Adrenal gland (tissue), 12 donors: ENCODE data around the gene ZNHIT3. TPM values are rescaled to one million over a fixed set of nuclear protein-coding genes. Genes with fewer than 3 reads are reported as not detected.

Experiments
- DNase-seq, 7 donors: peaks; one replicate each; pipeline ENCODE4 v3.0.0-alpha.2; 2019 to 2020
- H3K27ac ChIP-seq, 5 donors: fragments of 200-600 bp; sonication (generic) in 4 of 5; 1 replicate in 3 of 5; 2 replicates in 2 of 5; pipeline versions ENCODE4 v1.5.1 to v1.8.0; 2016 to 2020; ENCODE audit warnings: mild to moderate bottlenecking in 1 of 5
- H3K27me3 ChIP-seq: fragments of 200-600 bp; 2 replicates; pipeline ENCODE4 v1.8.0; 2021
- H3K36me3 ChIP-seq, 2 donors: fragments of 200-600 bp; replicated peaks in 1 of 2; 1 replicate in 1 of 2; 2 replicates in 1 of 2; pipeline versions ENCODE4 v1.5.1 to v1.8.0; 2018 to 2022
- H3K4me1 ChIP-seq, 2 donors: fragments of 200-600 bp; replicated peaks in 1 of 2; 1 replicate in 1 of 2; 2 replicates in 1 of 2; pipeline versions ENCODE4 v1.5.1 to v1.8.0; 2018 to 2021
- H3K4me3 ChIP-seq, 4 donors: fragments of 200-600 bp; sonication (generic) in 3 of 4; one replicate each; pipeline ENCODE4 v1.5.1; 2016 to 2018
- H3K9me3 ChIP-seq, 3 donors: fragments of 200-600 bp; sonication (generic) in 1 of 3; replicated peaks in 1 of 3; 1 replicate in 2 of 3; 2 replicates in 1 of 3; pipeline versions ENCODE4 v1.5.1 to v1.8.0; 2016 to 2021
- CTCF ChIP-seq, 6 experiments: fragments of 450-650 bp in 4 of 6; fragments of 200-600 bp in 2 of 6; sonication (generic) in 1 of 6; IDR thresholded peaks; 1 replicate in 5 of 6; 2 replicates in 1 of 6; pipeline versions ENCODE4 v1.5.1 to v1.8.0; 2016 to 2021; ENCODE audit warnings: antibody characterized with exemption in 6 of 6, mild to moderate bottlenecking in 2 of 6, moderate library complexity in 1 of 6
- POLR2A ChIP-seq, 2 donors: fragments of 450-650 bp; IDR thresholded peaks; one replicate each; pipeline ENCODE4 v1.6.1; 2017; ENCODE audit warnings: antibody characterized with exemption in 2 of 2, mild to moderate bottlenecking in 2 of 2, moderate library complexity in 1 of 2
- WGBS, 4 donors: extraction: QIAGEN DNeasy Blood & Tissue Kit in 2 of 4; methylation state at CpG; one replicate each; pipeline versions ENCODE4 v1.1.5 to v1.1.7; 2013 to 2017; 5-methylcytosine and 5-hydroxymethylcytosine counted together
- intact Hi-C, 2 donors: fragments of 100-400 bp; cut with DNase I; formaldehyde crosslinking; loops; one replicate each; pipeline versions ENCODE4 v1.14.1 to v1.15.0; 2022 to 2023
- polyA plus RNA-seq, 3 donors: library from polyadenylated mRNA; stranded (reverse); fragments of 200-250 nt in 2 of 3; fragments of 350-450 nt in 1 of 3; fragmentation: Illumina TruSeq in 1 of 3; extraction: RNeasy Lipid Tissue Mini Kit (QIAGEN cat#74804) in 1 of 3; gene quantifications; one replicate each; pipeline ENCODE4 v1.2.3, GENCODE V29; 2013 to 2014
- total RNA-seq, 9 donors: library from RNA; depleted of rRNA in 4 of 9; stranded (reverse); fragments of >200 nt in 4 of 9; fragments of 120-200 nt in 1 of 9; fragmentation: NEBNext Ultra II Directional in 1 of 9; extraction: Animal tissue kit (Norgen Biotek cat#: 25700) in 1 of 9; gene quantifications; one replicate each; pipeline versions ENCODE4 v1.1.0 to v1.2.4, GENCODE V29; 2013 to 2023
- donor health status: healthy with polysubstance abuse.
- donor health status: Bipolar disorder and iron deficiency.
- donor health status: DM: yes; HTN: yes; CAD: no.
- donor health status: DM: no; HTN: no; CAD: no.
- donor health status: DM: no; HTN: no; CAD: no.
- donor health status: DM: yes; HTN: yes; CAD: no.

Gene ZNHIT3
- total and polyA plus RNA-seq, 12 donors = 13.6 to 65.6 (median 36.2) TPM

GRCh38 chr17:36500745-36501225 is 14.3 kb downstream of the ZNHIT3 start:
- 92 to 100% (median 96%) methylated on average over 2 to 15 of the region's 15 CpGs for WGBS, 4 donors
- no peak for TF ChIP-seq POLR2A (IDR thresholded peaks at IDR 0.05)
- TF ChIP-seq CTCF (IDR thresholded peaks at IDR 0.05) = no peak
- no peak for DNase-seq
- no peak overlapping the region for H3K27ac ChIP-seq
- peaks cover 0 to 46% of the 10 kb centered on the region in 2 donors for H3K36me3 ChIP-seq
- intact Hi-C loops = no loop called here
- no peaks in the 10 kb centered on the region for H3K4me1 ChIP-seq
- H3K9me3 ChIP-seq = no peaks in the 10 kb centered on the region
- H3K4me3 ChIP-seq = no peak overlapping the region
- H3K27me3 ChIP-seq = no peaks in the 10 kb centered on the region

GRCh38 chr17:36501351-36501750 is 14.9 kb downstream of the ZNHIT3 start:
- intact Hi-C loops = no loop called here
- Histone ChIP-seq H3K27ac (no peak overlapping the region), H3K9me3 (no peaks in the 10 kb centered on the region), H3K4me1 (no peaks in the 10 kb centered on the region), H3K36me3 (peaks cover 0 to 40% of the 10 kb centered on the region in 2 donors), H3K4me3 (no peak overlapping the region), H3K27me3 (no peaks in the 10 kb centered on the region)
- 94 to 100% (median 98%) methylated on average over 1 to 3 of the region's 3 CpGs for WGBS, 4 donors
- peak in 1 of 7 donors; percentile 23 for DNase-seq
- TF ChIP-seq POLR2A (IDR thresholded peaks at IDR 0.05) (no peak), CTCF (IDR thresholded peaks at IDR 0.05) (no peak)

DNA sequence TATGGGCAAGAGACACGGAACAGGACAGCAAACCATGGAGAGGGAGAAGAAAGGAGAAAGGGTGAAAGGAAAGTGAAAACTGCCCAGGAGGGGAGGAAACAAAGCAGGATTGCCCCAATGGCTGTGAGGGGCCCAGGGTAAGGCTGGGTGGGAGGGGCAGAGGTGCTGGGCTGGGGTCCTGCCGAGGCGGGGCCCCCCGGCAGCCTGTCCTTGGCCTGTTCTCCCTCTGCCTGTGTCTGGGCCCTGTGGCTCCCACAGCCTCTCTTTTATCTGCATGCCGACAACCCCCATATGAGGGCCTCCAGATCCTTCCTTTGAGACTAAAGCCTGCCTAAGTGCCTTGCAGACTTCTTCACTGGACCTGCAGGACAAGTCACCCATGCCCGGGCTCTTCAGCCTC is 15.5 kb downstream of the ZNHIT3 start:
- no peaks in the 10 kb centered on the region for H3K4me1 ChIP-seq
- peaks cover 0 to 36% of the 10 kb centered on the region in 2 donors for H3K36me3 ChIP-seq
- TF ChIP-seq CTCF (IDR thresholded peaks at IDR 0.05) = no peak
- TF ChIP-seq POLR2A (IDR thresholded peaks at IDR 0.05) = no peak
- no peak for DNase-seq
- no peak overlapping the region for H3K4me3 ChIP-seq
- H3K9me3 ChIP-seq = no peaks in the 10 kb centered on the region
- H3K27me3 ChIP-seq = no peaks in the 10 kb centered on the region
- WGBS, 4 donors = 84 to 92% (median 88%) methylated on average over 6 of the region's 6 CpGs
- no peak overlapping the region for H3K27ac ChIP-seq
- intact Hi-C loops = no loop called here

GRCh38 chr17:36503456-36504155 is 17.1 kb downstream of the ZNHIT3 start:
- Histone ChIP-seq H3K4me1 (no peaks in the 10 kb centered on the region), H3K27me3 (no peaks in the 10 kb centered on the region), H3K27ac (no peak overlapping the region), H3K4me3 (no peak overlapping the region), H3K9me3 (no peaks in the 10 kb centered on the region), H3K36me3 (peaks cover 0 to 21% of the 10 kb centered on the region in 2 donors)
- 85 to 96% (median 92%) methylated on average over 4 to 7 of the region's 7 CpGs for WGBS, 4 donors
- TF ChIP-seq CTCF (IDR thresholded peaks at IDR 0.05) = no peak
- no peak for TF ChIP-seq POLR2A (IDR thresholded peaks at IDR 0.05)
- intact Hi-C loops = no loop called here
- no peak for DNase-seq
